ENCODE data around the gene MSMP. TPM values are rescaled to one million over a fixed set of nuclear protein-coding genes. Genes with fewer than 3 reads are reported as not detected.
A peak's percentile ranks its signal among the peaks of the same experiment; 100 is the strongest.

The MSMP gene
- total and polyA plus RNA-seq, 9 of the 15 experiments (the other 6 are each of a cell fraction or from before 2014, with no cell fraction given): 0.60 TPM; not detected in 8

- TF ChIP-seq REST (IDR thresholded peaks at IDR 0.05; ENCODE audit: borderline replicate concordance) (no peak), REST (CRISPR knock-in tag; IDR thresholded peaks at IDR 0.05; ENCODE audit: low read depth) (no peak), ZC3H4 (CRISPR knock-in tag; IDR thresholded peaks at IDR 0.05; ENCODE audit: borderline replicate concordance) (no peak), TCF7L2 (IDR thresholded peaks at IDR 0.05; ENCODE audit: low read depth, low read length) (no peak), JUN (IDR thresholded peaks at IDR 0.05; ENCODE audit: borderline replicate concordance, low read depth, low read length) (no peak), JUN (CRISPR knock-in tag; IDR thresholded peaks at IDR 0.05; ENCODE audit: borderline replicate concordance) (no peak), POLR2AphosphoS5 (IDR thresholded peaks at IDR 0.05; ENCODE audit: control insufficient read depth, insufficient read depth, low read depth, low read length) (peak; percentile 42; the same call in 1 of the 2 replicates), SMARCE1 (IDR thresholded peaks at IDR 0.05) (peak; percentile 36; the same call in 1 of the 2 replicates), PHF21A (IDR thresholded peaks at IDR 0.05; ENCODE audit: borderline replicate concordance, low read depth) (no peak), HOXB6 (CRISPR knock-in tag; IDR thresholded peaks at IDR 0.05; ENCODE audit: borderline replicate concordance) (no peak), AFF1 (IDR thresholded peaks at IDR 0.05; ENCODE audit: low read depth in 1 of 2, partially characterized antibody in 2 of 2) (no peak), SMARCA4 (IDR thresholded peaks at IDR 0.05) (peak; percentile 53; the same call in 1 of the 2 replicates), MYC (IDR thresholded peaks at IDR 0.05; ENCODE audit: low read depth, low read length) (0 out of 2 replicates have a peak, but pooled peaks have one; percentile 18), MYC (CRISPR knock-in tag; IDR thresholded peaks at IDR 0.05; ENCODE audit: borderline replicate concordance, low read depth) (no peak)
These were observed 47.5 kb upstream of the MSMP start (continued) for GRCh38 chr9:35801328-35802128.

Data from K562 (cell line).